ELR (cell line): ENCODE data around the gene CERS6.
"Not testable (repeated sequence)": the region's sequence is repeated elsewhere in the genome, so short reads cannot be mapped to it uniquely, and the experiment has no call there.

Source experiments
- DNase-seq: peaks from one replicate; pipeline ENCODE4 v3.0.0-alpha.2; 2015; ENCODE audit warnings: low read depth

Gene CERS6

DNA sequence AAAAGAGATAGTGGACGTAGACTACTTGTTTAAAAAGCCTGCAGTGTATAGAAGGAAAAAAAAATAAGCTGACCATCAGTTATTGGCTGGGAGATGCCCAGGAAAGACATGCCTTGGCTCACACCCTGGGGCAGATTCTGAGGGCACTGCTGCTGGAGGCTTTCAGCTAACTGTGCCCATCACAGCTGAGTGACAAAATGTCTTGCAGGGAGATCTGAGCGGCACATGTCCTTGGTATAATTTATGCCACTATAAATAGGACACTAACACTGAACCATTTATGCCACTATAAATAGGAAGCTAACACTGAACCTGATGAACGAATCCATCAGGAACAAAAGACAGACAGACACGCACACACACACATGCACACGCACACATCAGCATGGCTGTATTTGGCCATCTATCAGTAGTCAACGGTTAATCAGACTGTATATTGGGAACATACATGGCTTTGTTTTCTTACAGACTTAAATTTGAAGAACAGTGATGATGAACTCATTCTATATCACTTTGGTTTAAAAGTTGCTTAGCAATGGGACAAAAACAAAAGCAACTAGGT is 278.2 kb downstream of the CERS6 start:
- no peak for DNase-seq

DNA sequence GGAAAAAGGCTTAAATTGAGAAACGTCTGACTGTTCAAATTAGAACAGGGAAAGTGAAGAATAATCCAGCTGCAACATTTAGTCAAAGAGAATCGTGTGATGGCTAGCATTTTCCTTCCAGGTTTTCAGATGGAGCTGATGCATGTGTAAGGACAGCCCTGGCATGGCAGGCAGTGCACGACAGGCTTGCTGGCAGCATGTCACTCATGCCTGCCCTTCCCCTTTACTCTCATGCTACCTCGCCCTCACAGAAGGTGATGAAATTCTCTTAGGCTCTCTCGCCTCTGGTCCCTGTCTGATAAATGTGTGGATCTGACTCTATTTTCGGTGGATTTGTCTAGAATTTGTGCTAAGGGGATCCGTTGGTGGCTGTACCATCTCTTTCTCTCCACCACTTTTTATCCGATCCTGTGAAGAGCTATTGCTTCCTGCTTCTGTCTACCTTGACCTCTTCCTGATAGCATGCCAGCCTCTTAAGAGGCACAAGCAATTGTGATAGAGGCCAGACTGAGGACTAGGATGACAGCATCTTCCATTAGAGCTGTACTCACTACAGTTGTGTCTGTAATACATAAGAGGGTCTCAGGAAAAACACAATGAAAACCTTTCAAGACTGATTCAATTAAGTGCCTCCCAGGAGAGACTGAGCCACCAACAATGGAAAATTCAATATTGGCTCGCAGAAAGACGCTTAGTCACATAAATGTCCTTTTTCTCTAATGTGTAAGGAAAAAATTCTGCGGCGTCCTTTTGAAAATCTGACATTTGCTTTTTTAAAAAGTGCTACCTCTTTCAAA is 280.8 kb downstream of the CERS6 start:
- no peak for DNase-seq

DNA sequence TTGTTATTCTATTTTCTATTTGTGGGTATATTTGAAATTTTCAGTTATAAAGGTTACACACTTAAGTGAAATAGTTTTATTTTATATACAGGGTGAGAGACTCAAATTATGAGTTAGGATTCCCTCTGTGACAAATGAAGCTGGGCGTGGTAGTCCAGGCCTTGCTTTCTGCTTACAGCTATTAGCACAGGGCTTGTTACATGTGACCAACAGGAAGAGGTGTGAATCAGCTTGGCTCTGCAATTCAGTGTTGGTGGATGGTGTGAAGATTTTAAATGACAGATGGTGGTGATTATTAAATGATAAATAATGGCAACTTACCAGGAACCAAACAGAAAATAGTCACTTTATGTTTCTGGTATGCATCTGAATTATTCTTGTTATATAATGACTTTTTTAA is 282.0 kb downstream of the CERS6 start:
- no peak for DNase-seq

DNA sequence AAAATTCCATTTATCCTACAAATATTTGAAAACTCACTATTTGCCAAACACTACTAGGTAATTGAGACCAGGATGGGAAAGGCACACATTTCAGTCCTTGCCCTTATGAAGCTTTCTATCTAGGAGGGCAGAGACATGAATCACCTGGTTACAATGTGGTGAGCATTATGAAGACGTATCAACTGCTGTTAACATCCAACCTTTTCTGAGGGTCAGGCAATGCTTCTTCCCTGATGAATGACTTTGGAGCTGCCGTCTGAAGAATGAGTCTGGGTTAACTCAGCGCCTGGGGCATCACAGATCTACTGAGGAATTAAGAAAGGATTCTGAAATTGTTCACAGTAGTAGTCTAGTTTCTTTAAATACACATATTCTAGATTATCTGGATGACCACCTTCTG is 284.3 kb downstream of the CERS6 start:
- peak; percentile 40 for DNase-seq

DNA sequence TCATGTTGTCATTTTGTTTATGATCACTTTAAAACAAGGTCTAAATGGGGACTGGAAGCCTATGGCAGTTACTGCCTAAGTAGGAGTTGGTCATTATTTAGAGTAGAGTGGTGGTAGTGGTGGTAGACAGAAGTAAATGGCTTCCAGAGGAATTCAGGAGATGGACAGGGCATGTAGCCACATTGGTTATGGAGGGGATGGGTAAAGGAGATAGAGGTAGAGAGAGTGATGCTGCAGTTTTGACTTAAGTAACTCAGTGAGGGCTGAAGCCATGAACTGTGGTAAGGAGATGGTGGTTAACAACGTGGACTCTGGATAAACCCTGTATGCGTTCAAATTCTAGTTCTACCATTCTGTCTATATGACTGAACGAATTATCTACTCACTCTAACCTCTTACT is 284.7 kb downstream of the CERS6 start:
- DNase-seq: no peak

DNA sequence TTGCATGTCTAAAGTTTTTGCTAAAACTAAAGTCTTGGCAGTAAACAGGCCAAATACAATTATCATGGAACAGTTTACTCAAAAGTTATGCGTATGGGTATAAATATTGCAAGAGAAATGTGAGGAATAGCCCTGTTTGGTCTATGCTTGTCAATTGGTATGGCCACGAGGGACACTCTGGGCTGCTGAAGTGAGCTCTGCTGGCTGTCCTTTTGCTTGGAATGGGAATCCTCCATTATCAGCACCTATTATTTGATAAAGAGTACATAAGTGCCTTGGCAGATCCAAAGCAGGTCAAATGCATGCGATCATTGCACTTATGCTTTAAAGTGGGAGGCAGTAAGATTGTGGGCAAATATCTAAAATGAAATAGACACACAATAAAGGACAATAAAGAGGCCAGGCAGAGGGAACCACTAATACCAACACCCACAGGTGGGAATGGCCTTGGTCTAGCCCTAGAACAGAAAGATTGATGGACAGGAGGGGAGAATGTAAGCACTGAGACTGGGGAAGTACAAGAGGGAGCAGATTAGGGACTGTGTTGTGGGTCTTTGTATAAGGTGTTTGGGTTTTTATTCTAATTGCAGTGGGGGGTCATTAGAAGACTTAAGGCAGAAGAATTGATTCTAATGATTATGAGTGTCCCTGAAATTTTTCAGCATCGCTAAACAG is 286.3 kb downstream of the CERS6 start:
- no peak for DNase-seq

DNA sequence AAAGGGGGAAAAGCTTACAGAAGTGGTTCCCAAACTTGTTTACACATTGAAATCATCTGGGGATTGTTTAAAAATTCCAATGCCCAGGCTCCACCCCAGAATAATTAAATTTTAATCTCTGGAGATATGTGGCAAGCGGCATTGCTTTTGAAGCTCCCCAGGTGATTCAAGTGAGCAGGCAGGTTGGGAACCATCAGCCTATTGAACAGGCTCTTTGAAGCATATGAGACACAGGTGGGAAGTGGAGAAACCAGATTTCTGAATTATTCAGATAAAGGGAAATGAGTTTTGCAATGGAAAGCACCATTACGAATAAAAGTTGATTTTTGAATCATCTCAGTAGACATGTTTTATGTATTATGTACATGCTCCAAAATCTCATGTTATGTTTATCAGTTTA is 288.8 kb downstream of the CERS6 start:
- DNase-seq: no peak

DNA sequence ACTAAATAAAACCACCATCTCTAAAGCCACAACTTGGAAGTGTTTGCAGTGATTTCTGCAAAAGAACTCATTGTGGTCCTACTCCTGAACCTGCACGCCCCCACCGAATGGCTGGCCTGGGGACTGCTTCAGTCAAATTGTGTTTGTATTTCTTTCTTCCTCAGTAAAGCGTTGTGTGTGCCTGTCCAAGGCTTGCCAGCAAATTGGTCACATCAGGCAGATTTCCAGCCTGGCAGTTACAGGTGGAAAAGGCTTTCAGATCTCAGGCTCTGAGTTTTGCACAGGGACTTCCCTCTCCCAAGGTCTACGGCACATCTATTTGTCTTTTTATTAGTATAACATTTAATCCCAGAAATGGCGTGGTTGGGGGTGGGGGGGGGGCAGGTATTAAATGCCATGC is 292.4 kb downstream of the CERS6 start:
- DNase-seq: no peak

DNA sequence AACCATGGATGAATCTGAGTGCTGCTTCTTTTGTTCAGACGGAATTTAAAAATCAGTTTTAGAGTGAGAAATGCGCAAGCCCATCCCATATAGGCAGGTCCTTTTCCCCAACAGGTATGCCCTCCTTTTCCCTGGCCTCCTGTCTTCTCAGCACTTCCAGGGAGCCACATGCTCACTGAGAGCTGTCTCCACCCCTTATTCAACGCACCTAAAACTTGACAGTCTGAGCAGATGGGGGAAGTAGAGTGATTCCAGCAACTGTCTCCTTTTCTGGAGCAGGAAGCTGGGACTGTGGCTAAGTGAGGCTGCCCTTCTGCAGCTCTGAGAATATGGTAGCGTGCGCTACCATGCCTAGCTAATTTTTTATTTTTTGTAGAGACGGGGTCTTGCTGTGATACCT is 293.2 kb downstream of the CERS6 start:
- DNase-seq: no peak

DNA sequence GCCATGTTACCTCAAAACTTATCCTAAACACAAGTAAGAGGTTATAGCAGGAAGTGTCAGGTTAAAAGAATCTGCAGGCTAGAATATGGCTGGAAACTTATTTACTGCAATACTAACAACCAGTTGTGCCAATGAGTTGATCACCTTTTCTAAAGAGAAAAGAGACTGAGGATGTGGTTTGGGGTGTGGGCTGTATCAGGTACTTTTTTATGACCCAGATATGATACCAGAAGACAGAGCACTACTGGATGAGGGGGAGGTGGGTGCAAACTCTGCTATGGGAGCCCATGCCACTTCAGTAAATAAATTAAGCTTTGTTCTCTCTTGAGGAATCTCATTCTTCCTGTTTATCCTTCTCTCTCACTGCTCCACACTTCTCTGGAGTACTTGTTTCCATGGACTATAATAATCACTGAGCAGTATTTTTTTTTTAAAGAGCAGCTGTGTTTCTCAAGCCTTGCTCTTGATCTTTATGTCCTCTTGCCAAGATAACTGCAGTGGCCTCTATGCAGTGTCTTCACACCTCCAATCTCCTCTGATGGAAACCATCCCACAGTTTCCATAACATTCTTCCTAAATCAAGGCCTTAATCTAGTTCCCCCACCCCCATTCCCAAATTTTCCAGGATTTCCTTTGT is 295.1 kb downstream of the CERS6 start:
- no peak for DNase-seq

DNA sequence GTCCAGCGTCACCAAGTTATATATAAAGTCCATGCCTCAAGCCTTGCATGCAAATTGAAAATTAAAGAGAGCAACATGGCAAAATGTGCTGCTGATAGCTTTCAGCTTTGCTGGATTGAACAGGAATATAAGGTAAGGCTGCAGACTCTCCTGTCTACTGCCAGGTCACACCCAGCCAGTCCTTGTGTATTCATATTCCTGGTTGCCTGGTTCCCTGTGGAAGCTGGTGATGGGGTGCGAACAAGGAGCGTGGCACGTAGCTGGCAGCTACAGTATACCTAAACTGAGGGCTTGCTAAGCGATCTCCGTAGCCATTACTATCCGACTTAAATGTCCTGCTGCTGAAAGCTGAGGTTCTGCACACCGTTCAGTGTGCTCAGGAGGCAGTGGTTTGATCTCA is 296.3 kb downstream of the CERS6 start:
- DNase-seq: no peak

DNA sequence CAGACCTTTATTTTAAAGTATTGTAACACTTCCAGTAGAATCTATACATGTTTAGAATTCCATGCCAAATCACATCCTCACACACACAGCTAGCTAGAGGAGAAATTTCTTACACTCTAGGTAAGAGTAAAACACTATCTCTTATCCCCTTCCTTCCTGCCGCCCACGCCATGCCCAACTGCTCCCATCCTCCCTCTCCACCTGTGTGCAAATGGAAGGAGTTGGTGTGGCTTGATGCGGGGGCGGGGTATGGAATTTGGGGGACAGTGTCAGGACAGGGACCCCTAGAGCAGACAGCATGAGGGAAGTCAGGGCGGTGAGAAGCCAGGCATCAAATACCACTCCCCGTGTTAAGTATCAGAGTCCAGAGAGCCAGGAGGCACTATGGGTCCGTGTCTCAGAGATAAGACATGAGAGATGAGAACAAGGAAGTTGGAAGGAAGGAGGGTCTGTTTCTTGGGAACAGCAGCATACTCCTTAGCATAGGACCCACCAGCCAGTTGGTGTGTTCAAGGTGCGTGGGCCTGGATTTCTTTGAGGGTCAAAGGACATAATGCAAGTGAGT is 297.8 kb downstream of the CERS6 start:
- DNase-seq: no peak

DNA sequence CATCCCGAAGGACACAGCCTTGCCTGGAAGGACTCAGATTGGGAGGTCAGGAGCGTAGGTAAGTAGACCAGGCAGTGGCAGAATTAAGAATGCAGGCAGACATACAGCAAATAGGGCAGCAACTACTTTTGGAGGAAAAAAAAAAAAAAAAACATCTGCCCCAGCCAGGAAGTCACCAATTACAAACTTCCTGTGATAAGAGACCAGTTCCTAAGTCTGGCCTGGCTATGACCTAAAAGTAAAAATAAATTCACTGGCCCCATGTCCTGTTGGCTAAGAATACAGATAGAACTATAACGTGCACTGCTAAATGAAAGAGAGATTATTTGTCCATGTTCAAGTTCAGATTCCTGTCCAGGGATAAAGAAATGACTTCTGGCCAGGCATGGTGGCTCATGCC is 301.2 kb downstream of the CERS6 start:
- no peak for DNase-seq

DNA sequence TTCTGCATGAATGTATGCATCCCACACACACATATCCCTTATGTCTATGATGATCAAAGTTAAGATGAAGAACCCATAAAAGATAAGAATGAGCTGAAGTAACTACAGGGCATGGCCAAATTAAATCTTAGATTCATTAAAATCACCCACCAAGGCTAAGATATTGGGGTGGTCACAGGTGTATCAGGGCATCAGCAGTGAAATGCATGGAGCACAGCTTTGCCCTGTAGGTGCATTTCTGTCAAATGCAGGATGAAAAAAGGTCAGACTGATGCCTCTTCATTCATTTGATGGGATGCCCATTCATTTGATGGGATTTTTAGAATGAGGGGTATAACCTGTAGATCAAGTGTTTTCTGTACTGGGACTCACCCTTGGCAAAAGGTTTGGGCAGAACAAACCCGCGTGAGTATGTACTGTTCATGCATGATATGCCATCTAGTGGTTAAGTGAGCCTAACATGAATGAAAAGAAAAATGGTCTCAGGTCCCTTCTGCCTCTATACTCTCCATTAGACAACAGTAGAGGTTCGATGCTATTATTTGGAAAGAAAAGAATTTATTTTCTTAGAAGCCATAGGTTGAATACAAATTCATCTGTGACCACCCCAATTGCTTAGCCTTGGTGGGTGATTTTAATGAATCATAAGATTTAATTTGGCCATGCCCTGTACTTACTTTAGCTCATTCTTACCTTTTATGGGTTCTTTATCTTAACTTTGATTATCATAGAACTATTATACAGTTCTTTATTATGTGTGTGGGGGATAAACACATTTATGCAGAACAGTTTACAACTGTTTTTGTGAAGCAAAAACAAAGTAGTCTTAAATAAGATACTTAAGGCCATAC is 303.1 kb downstream of the CERS6 start:
- peak; percentile 70 for DNase-seq

DNA sequence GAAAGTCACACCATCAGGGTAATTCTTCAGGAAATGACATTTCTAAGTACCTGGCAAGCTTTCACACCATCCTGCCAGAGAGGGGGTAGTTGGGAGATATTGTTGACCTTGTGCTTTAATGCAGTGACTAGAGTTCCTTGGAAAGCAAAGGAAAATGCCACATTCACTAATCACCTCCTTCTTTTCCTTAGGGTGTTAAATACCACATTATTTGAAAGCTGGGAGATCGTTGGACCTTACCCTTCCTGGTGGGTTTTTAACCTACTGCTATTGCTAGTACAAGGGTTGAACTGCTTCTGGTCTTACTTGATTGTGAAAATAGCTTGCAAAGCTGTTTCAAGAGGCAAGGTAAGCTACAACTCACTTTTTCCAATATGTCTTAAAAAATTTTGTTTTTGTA is 309.3 kb downstream of the CERS6 start:
- no peak for DNase-seq

DNA sequence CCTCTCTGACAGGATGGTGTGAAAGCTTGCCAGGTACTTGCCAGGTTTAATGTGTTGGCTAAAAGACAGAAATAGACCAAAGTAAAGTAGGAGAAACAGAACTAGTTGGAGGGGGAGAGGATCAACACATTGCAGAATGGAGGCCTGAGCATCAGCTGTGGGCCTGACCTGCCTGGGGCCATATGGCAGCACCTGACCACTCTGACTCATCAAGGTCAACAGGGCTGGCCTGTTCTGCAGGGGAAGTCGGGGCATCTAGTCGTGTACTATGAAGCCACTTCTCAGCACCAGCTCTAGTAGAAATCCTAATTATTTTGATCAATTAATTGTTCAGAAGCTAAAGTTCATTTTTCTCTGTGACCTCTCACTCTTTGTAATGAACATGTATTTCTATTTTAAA is 310.5 kb downstream of the CERS6 start:
- DNase-seq: peak; percentile 41

DNA sequence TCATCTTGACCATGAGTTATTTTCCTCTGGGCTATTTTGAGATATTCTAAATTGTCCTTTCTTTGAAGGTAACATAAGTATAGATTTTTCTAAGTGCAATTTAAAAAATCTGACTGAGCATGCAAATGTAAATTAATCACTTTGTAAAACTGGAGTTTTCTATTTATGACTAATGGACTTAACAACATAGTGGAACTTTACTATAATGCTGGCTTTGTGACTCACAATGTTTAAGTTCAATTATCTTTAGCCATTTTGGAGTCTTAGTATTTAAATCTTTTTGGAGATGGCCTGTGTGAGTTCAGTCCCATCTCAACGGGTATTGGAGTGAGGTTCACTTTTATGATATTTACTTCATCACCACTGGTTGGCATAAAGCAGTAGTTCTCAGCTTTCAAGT is 311.2 kb downstream of the CERS6 start:
- peak; percentile 51 for DNase-seq

DNA sequence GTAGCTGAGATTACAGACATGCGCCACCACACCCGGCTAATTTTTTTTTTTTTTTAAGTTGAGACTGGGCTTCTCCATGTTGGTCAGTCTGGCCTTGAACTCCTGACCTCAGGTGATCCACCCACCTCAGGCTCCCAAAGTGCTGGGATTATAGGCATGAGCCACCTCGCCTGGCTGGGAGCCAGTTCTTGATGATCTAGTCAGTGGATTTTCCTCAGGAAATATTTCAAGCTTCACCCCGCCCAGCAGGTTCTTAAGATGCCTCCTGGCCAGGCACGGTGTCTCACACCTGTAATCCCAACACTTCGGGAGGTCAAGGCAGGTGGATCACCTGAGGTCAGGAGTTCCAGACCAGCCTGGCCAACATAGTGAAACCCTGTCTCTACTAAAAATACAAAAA is 312.3 kb downstream of the CERS6 start:
- DNase-seq: not testable (repeated sequence)

DNA sequence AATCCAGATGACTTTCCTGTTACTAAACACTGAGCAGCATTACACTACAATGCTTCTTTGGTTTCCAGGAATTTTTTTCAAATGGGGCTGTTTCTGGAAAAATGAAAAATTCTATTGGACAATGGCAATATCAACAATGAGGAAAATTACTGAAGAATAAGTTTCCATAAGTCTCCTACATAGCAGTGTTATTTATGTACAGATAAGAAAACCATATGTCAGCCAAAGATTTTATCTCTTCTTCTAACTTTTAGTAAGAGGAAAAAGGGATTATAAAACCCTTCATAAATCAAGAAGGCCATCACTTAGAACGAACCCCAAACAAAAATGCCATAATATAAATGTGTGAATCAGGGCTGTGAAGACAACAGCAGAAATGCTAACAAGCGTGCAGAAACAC is 314.7 kb downstream of the CERS6 start:
- DNase-seq: no peak

DNA sequence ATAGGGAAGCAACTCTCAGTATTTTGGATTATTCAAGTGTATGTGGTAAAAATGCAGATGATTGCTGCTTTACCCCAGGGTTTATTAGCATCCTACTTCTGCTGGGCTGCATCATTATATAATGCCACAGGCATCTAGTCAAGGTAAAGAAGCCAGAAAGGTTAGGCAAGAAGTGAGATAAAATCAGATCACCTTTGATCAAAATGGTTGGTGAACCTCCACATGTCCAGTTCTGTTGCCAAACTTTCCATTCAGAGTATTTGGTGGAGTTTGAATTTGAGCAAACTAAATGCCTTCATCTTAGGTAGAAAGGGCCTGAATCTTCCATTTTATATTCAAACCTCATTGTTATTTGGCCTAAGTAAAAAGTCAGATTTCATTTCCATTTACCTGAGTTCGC is 316.6 kb downstream of the CERS6 start:
- no peak for DNase-seq

DNA sequence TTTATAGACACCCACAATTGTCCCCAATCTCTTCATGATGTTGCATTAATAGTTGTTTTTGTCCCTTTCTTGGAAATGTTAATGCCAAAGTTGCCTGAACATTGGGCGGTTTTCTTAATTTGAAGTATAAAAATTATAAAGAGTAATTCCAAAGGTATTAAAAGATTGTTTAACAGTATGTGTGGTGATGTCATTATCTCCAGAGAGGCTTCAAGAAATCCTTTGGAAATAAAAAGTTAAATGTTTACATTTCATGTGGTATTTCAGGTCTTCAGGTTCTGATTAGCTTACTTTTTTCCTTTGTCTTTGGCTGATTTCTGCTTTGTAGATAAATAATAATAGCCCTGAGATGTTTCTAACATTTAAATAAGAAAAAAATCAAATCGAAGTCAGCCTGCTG is 317.1 kb downstream of the CERS6 start:
- no peak for DNase-seq
